RWPE2 (cell line): ENCODE measurements around the gene RGS7.

ENCODE experiments used
- ATAC-seq: fragments of 200-7000 bp; cut with Tn5 transposase; 3 replicates; pipeline ENCODE4 v1.9.1; 2021; ENCODE audit warnings: low read depth
- DNase-seq: peaks from one replicate; pipeline ENCODE4 v3.0.0-alpha.2; 2020; ENCODE audit warnings: low spot score
- H3K27ac ChIP-seq: fragments of 450-650 bp; 2 replicates; pipeline ENCODE4 v1.5.1; 2017; ENCODE audit warnings: mild to moderate bottlenecking; ENCODE audit not compliant: poor library complexity, severe bottlenecking
- H3K27me3 ChIP-seq: fragments of 250-450 bp; sonication (Bioruptor Pico); 2 replicates; pipeline ENCODE4 v1.5.1; 2021; ENCODE audit warnings: mild to moderate bottlenecking, moderate library complexity; ENCODE audit not compliant: insufficient read depth, poor library complexity, severe bottlenecking
- H3K36me3 ChIP-seq: fragments of 250-450 bp; sonication (Bioruptor Pico); 2 replicates; pipeline ENCODE4 v1.5.1; 2020; ENCODE audit warnings: low read depth, mild to moderate bottlenecking, moderate library complexity
- H3K4me1 ChIP-seq: fragments of 250-450 bp; sonication (Bioruptor Pico); 2 replicates; pipeline ENCODE4 v1.5.1; 2021; ENCODE audit warnings: mild to moderate bottlenecking, moderate library complexity; ENCODE audit not compliant: insufficient read depth, poor library complexity, severe bottlenecking
- H3K4me3 ChIP-seq: fragments of 250-450 bp; sonication (Bioruptor Pico); 2 replicates; pipeline ENCODE4 v1.5.1; 2021; ENCODE audit warnings: mild to moderate bottlenecking, moderate library complexity; ENCODE audit not compliant: severe bottlenecking
- H3K9me3 ChIP-seq: fragments of 250-450 bp; sonication (Bioruptor Pico); 2 replicates; pipeline ENCODE4 v1.5.1; 2021; ENCODE audit warnings: mild to moderate bottlenecking, moderate library complexity; ENCODE audit not compliant: severe bottlenecking
- CTCF ChIP-seq: fragments of 450-650 bp; IDR thresholded peaks from one replicate; pipeline ENCODE4 v1.5.1; 2017; ENCODE audit warnings: mild to moderate bottlenecking, moderate library complexity; ENCODE audit not compliant: poor library complexity, severe bottlenecking

RGS7 gene

GRCh38 chr1:241375886-241376285, 18.9 kb upstream of the RGS7 start:
- ATAC-seq (no peak), DNase-seq (no peak)
- Histone ChIP-seq H3K27ac (no peak overlapping the region), H3K9me3 (no peaks in the 10 kb centered on the region), H3K27me3 (no peaks in the 10 kb centered on the region), H3K36me3 (no peaks in the 10 kb centered on the region), H3K4me1 (no peaks in the 10 kb centered on the region), H3K4me3 (no peak overlapping the region)
- TF ChIP-seq CTCF, result no peak

GRCh38 chr1:241366196-241366595, 9.2 kb upstream of the RGS7 start:
- DNase-seq, result no peak
- H3K9me3 ChIP-seq, result no peaks in the 10 kb centered on the region
- no peaks in the 10 kb centered on the region for H3K27me3 ChIP-seq
- no peak for TF ChIP-seq CTCF
- H3K36me3 ChIP-seq, result no peaks in the 10 kb centered on the region
- no peaks in the 10 kb centered on the region for H3K4me1 ChIP-seq
- no peak overlapping the region for H3K27ac ChIP-seq
- no peak overlapping the region for H3K4me3 ChIP-seq
- no peak for ATAC-seq

- H3K9me3 ChIP-seq, result no peaks in the 10 kb centered on the region
- no peak overlapping the region for H3K27ac ChIP-seq
- no peak for TF ChIP-seq CTCF
- no peaks in the 10 kb centered on the region for H3K36me3 ChIP-seq
- H3K27me3 ChIP-seq, result peaks cover 5% of the 10 kb centered on the region
- ATAC-seq (no peak), DNase-seq (no peak)
- H3K4me1 ChIP-seq, result no peaks in the 10 kb centered on the region
- no peak overlapping the region for H3K4me3 ChIP-seq
Observed at GRCh38 chr1:241362350-241362749, 5.3 kb upstream of the RGS7 start.

- Histone ChIP-seq H3K4me3 (peak overlapping the region; percentile 36), H3K27me3 (peaks cover 10% of the 10 kb centered on the region), H3K36me3 (no peaks in the 10 kb centered on the region), H3K27ac (no peak overlapping the region), H3K9me3 (no peaks in the 10 kb centered on the region), H3K4me1 (no peaks in the 10 kb centered on the region)
- DNase-seq (no peak), ATAC-seq (no peak)
- TF ChIP-seq CTCF, result no peak
Observed at GRCh38 chr1:241357366-241358340, 648 bp upstream of the RGS7 start.

GRCh38 chr1:241356187-241356518, 852 bp downstream of the RGS7 start:
- H3K4me3 ChIP-seq, result peak overlapping the region; percentile 36
- 0 out of 3 replicates have a peak, but pooled peaks have one; percentile 23 for ATAC-seq
- no peaks in the 10 kb centered on the region for H3K9me3 ChIP-seq
- TF ChIP-seq CTCF, result no peak
- H3K27ac ChIP-seq, result no peak overlapping the region
- H3K36me3 ChIP-seq, result no peaks in the 10 kb centered on the region
- H3K4me1 ChIP-seq, result no peaks in the 10 kb centered on the region
- no peak for DNase-seq
- H3K27me3 ChIP-seq, result peaks cover 10% of the 10 kb centered on the region
